Measurements from ENCODE around the gene B3GAT1. TPM values are rescaled to one million over a fixed set of nuclear protein-coding genes. Genes with fewer than 3 reads are reported as not detected.

B3GAT1 gene
- total RNA-seq, 2 donors from 2014 or later = 20.6 to 29.5 TPM

GRCh38 chr11:134333946-134334345 is 78.1 kb downstream of the B3GAT1 start:
- Histone ChIP-seq H3K36me3 (ENCODE audit: control insufficient read depth, insufficient read depth, low read length) (no peaks in the 10 kb centered on the region), H3K27ac (ENCODE audit: low read depth, low read length) (no peak overlapping the region), H3K27me3 (ENCODE audit: control insufficient read depth, insufficient read depth, low read length, poor library complexity, severe bottlenecking) (peaks cover 60% of the 10 kb centered on the region), H3K9me3 (ENCODE audit: control insufficient read depth, low read length) (no peaks in the 10 kb centered on the region), H3K4me1 (ENCODE audit: control insufficient read depth, insufficient read depth, low read length) (peaks cover 3% of the 10 kb centered on the region), H3K4me3 (ENCODE audit: low read length) (no peak overlapping the region), H3K9ac (ENCODE audit: extremely low read depth, low read length, poor library complexity, severe bottlenecking) (no peak overlapping the region)
- TF ChIP-seq CTCF (conservative IDR thresholded peaks at IDR 0.05) = no peak
- H3K27me3 Mint-ChIP-seq (ENCODE audit: insufficient read depth) = peaks cover 52% of the 10 kb centered on the region
- 92 to 93% methylated on average over 3 of the region's 3 CpGs for WGBS, 2 experiments (ENCODE audit: insufficient coverage in 1 of 2, insufficient read length in 1 of 2)
- no peaks in the 10 kb centered on the region for H3K9me3 Mint-ChIP-seq
- H3K36me3 Mint-ChIP-seq (ENCODE audit: low read depth) = no peaks in the 10 kb centered on the region
- H3K4me3 Mint-ChIP-seq = no peak overlapping the region
- no peak overlapping the region for H3K27ac Mint-ChIP-seq
- H3K4me1 Mint-ChIP-seq = peaks cover 10% of the 10 kb centered on the region
- no peak for DNase-seq

GRCh38 chr11:134333312-134333711 is 78.7 kb downstream of the B3GAT1 start:
- Mint-ChIP-seq H3K4me1 (peaks cover 10% of the 10 kb centered on the region), H3K27ac (no peak overlapping the region), H3K27me3 (ENCODE audit: insufficient read depth) (peaks cover 52% of the 10 kb centered on the region), H3K9me3 (no peaks in the 10 kb centered on the region), H3K4me3 (peak overlapping the region; percentile 58), H3K36me3 (ENCODE audit: low read depth) (no peaks in the 10 kb centered on the region)
- Histone ChIP-seq H3K9ac (ENCODE audit: extremely low read depth, low read length, poor library complexity, severe bottlenecking) (no peak overlapping the region), H3K36me3 (ENCODE audit: control insufficient read depth, insufficient read depth, low read length) (no peaks in the 10 kb centered on the region), H3K27ac (ENCODE audit: low read depth, low read length) (no peak overlapping the region), H3K9me3 (ENCODE audit: control insufficient read depth, low read length) (no peaks in the 10 kb centered on the region), H3K4me1 (ENCODE audit: control insufficient read depth, insufficient read depth, low read length) (peaks cover 3% of the 10 kb centered on the region), H3K27me3 (ENCODE audit: control insufficient read depth, insufficient read depth, low read length, poor library complexity, severe bottlenecking) (peaks cover 60% of the 10 kb centered on the region), H3K4me3 (ENCODE audit: low read length) (no peak overlapping the region)
- WGBS, 2 experiments (ENCODE audit: insufficient coverage in 1 of 2, insufficient read length in 1 of 2) = 80 to 87% methylated on average over 5 to 7 of the region's 7 CpGs
- no peak for TF ChIP-seq CTCF (conservative IDR thresholded peaks at IDR 0.05)
- no peak for DNase-seq

GRCh38 chr11:134332782-134333181 is 79.3 kb downstream of the B3GAT1 start:
- Mint-ChIP-seq H3K9me3 (no peaks in the 10 kb centered on the region), H3K4me1 (peaks cover 10% of the 10 kb centered on the region), H3K4me3 (peak overlapping the region; percentile 58), H3K27ac (no peak overlapping the region), H3K27me3 (ENCODE audit: insufficient read depth) (peaks cover 52% of the 10 kb centered on the region), H3K36me3 (ENCODE audit: low read depth) (no peaks in the 10 kb centered on the region)
- Histone ChIP-seq H3K27ac (ENCODE audit: low read depth, low read length) (no peak overlapping the region), H3K36me3 (ENCODE audit: control insufficient read depth, insufficient read depth, low read length) (no peaks in the 10 kb centered on the region), H3K9ac (ENCODE audit: extremely low read depth, low read length, poor library complexity, severe bottlenecking) (no peak overlapping the region), H3K27me3 (ENCODE audit: control insufficient read depth, insufficient read depth, low read length, poor library complexity, severe bottlenecking) (peaks cover 60% of the 10 kb centered on the region), H3K4me1 (ENCODE audit: control insufficient read depth, insufficient read depth, low read length) (peaks cover 3% of the 10 kb centered on the region), H3K4me3 (ENCODE audit: low read length) (peak overlapping the region; percentile 76), H3K9me3 (ENCODE audit: control insufficient read depth, low read length) (no peaks in the 10 kb centered on the region)
- no peak for TF ChIP-seq CTCF (conservative IDR thresholded peaks at IDR 0.05)
- DNase-seq = no peak
- 74% methylated on average over 7 of the region's 7 CpGs; no CpG with 5 or more reads in 1 of the 2 experiments for WGBS, 2 experiments (ENCODE audit: insufficient coverage in 1 of 2, insufficient read length in 1 of 2)

All from endodermal cell (in vitro differentiated cells).